ENCODE measurements around the gene SORD.
"Not testable (repeated sequence)": the region's sequence is repeated elsewhere in the genome, so short reads cannot be mapped to it uniquely, and the experiment has no call there.

The SORD gene

GRCh38 chr15:45069942-45070360 is 47.0 kb downstream of the SORD start:
- not testable (repeated sequence) for DNase-seq

- DNase-seq, result not testable (repeated sequence)
Observed at GRCh38 chr15:45073602-45074001, 50.6 kb downstream of the SORD start.

GRCh38 chr15:45075440-45076320 is 52.7 kb downstream of the SORD start:
- DNase-seq, result not testable (repeated sequence)

GRCh38 chr15:45077391-45077790 is 54.4 kb downstream of the SORD start:
- DNase-seq, result not testable (repeated sequence)

- DNase-seq, result not testable (repeated sequence)
Observed at GRCh38 chr15:45079201-45079600, 56.2 kb downstream of the SORD start.

- DNase-seq, result not testable (repeated sequence)
Observed at GRCh38 chr15:45079628-45080246, 56.7 kb downstream of the SORD start.

- not testable (repeated sequence) for DNase-seq
Observed at GRCh38 chr15:45080593-45080992, 57.6 kb downstream of the SORD start.

- not testable (repeated sequence) for DNase-seq
Observed at GRCh38 chr15:45082412-45082811, 59.4 kb downstream of the SORD start.

GRCh38 chr15:45083223-45083622 is 60.2 kb downstream of the SORD start:
- no peak for DNase-seq

- DNase-seq, result no peak
Observed at GRCh38 chr15:45084163-45084562, 61.2 kb downstream of the SORD start.

GRCh38 chr15:45087513-45087912 is 64.5 kb downstream of the SORD start:
- DNase-seq, result peak in 1 of 2 experiments; percentile 4

GRCh38 chr15:45088801-45089711 is 66.1 kb downstream of the SORD start:
- peak in 1 of 2 experiments; percentile 1 for DNase-seq

- DNase-seq, result no peak
Observed at GRCh38 chr15:45089712-45090373, 66.8 kb downstream of the SORD start.

GRCh38 chr15:45091161-45091560 is 68.2 kb downstream of the SORD start:
- no peak for DNase-seq

GRCh38 chr15:45091576-45091975 is 68.6 kb downstream of the SORD start:
- DNase-seq, result no peak

- no peak for DNase-seq
Observed at GRCh38 chr15:45093013-45093412, 70.0 kb downstream of the SORD start.

- DNase-seq, result no peak
Observed at GRCh38 chr15:45093622-45094357, 70.8 kb downstream of the SORD start.

GRCh38 chr15:45094358-45094730 is 71.3 kb downstream of the SORD start:
- DNase-seq, result no peak

- DNase-seq, result no peak
Observed at GRCh38 chr15:45095661-45096060, 72.7 kb downstream of the SORD start.

GRCh38 chr15:45097466-45097865 is 74.5 kb downstream of the SORD start:
- DNase-seq, result no peak

- no peak for DNase-seq
Observed at GRCh38 chr15:45099549-45100165, 76.7 kb downstream of the SORD start.

All from NCI-H1930 (cell line).